Measurements from ENCODE around the gene FRRS1.

DNA sequence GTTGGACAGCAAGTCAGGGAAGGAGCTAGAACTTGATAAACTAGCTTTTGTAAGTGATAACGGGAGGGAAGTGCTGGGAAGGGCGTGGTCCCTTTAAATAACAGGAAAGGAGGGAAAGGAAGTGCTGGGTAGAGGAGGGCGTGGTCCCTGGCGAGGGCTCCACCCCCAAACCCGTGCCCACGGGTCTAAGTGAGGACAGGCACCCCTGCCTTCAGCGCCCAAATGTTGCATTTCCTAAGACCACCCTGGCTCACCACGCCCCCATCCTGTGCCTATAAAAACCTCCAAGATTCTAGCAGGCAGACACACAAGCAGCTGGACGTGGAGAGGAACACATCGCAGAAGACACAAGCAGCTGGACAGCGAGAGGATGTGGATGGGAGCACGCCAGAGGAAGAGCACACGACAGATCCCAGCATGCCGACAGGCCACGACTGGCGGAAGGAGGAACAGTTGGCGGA is 62.0 kb downstream of the FRRS1 start:
- TF ChIP-seq CTCF (IDR thresholded peaks at IDR 0.05) (no peak), POLR2A (IDR thresholded peaks at IDR 0.05) (no peak), POLR2AphosphoS5 (IDR thresholded peaks at IDR 0.05) (no peak), EP300 (IDR thresholded peaks at IDR 0.05) (no peak)
